ENCODE measurements around the gene PRR20B. TPM values are rescaled to one million over a fixed set of nuclear protein-coding genes. Genes with fewer than 3 reads are reported as not detected.

Gene PRR20B
- total RNA-seq, 1 donor from 2014 or later = not detected

Other genes starting within 250 kb of the PRR20B start
- not detected in 2 replicates for gene PRR20A, start 6.6 kb upstream of the PRR20B start, total RNA-seq
- not detected in 2 replicates for gene PRR20C, start 6.6 kb downstream of the PRR20B start, total RNA-seq
- gene PRR20D, start 13.1 kb downstream of the PRR20B start, total RNA-seq = not detected in 2 replicates
- gene PRR20E, start 19.7 kb downstream of the PRR20B start, total RNA-seq = not detected in 2 replicates

All from activated CD4-positive, alpha-beta T cell treated with anti-CD3 and anti-CD28 coated beads, Interleukin-2, amount 10 ng/mL, durations not matched to agents 24 days and 14 days (primary cell).